Heart right ventricle (tissue), 16 donors: ENCODE measurements around the gene TXNL4B. TPM values are rescaled to one million over a fixed set of nuclear protein-coding genes. Genes with fewer than 3 reads are reported as not detected.

ENCODE experiments used
- ATAC-seq, 8 donors: fragments of 200-7000 bp; cut with Tn5 transposase; one replicate each; pipeline ENCODE4 v1.9.1; 2020; ENCODE audit warnings: mild to moderate bottlenecking in 8 of 8, moderate library complexity in 8 of 8, moderate number of reproducible peaks in 1 of 8
- DNase-seq, 2 donors: peaks; one replicate each; pipeline ENCODE4 v3.0.0-alpha.2; 2020
- H3K27ac ChIP-seq, 10 donors: fragments of 200-600 bp; sonication (generic) in 2 of 10; one replicate each; pipeline versions ENCODE4 v1.5.0 to v1.8.0; 2020 to 2022; ENCODE audit warnings: mild to moderate bottlenecking in 3 of 10
- H3K27me3 ChIP-seq, 7 donors: fragments of 200-600 bp; one replicate each; pipeline ENCODE4 v1.8.0; 2021 to 2022; ENCODE audit warnings: mild to moderate bottlenecking in 2 of 7
- H3K36me3 ChIP-seq, 9 donors: fragments of 200-600 bp; sonication (generic) in 1 of 9; one replicate each; pipeline versions ENCODE4 v1.5.0 to v1.8.0; 2020 to 2022; ENCODE audit warnings: mild to moderate bottlenecking in 2 of 9
- H3K4me1 ChIP-seq, 9 donors: fragments of 200-600 bp; sonication (generic) in 1 of 9; one replicate each; pipeline versions ENCODE4 v1.5.0 to v1.8.0; 2020 to 2022; ENCODE audit warnings: mild to moderate bottlenecking in 4 of 9
- H3K4me3 ChIP-seq, 10 donors: fragments of 200-600 bp; sonication (generic) in 2 of 10; one replicate each; pipeline versions ENCODE4 v1.5.0 to v1.8.0; 2020 to 2022; ENCODE audit warnings: mild to moderate bottlenecking in 7 of 10, moderate library complexity in 2 of 10
- H3K9me3 ChIP-seq, 11 donors: fragments of 200-600 bp in 10 of 11; sonication (generic) in 2 of 11; one replicate each; pipeline versions ENCODE4 v1.5.0 to v1.8.0; 2013 to 2022; ENCODE audit warnings: mild to moderate bottlenecking in 2 of 11, control low read depth in 1 of 11, moderate library complexity in 1 of 11
- WGBS, 2 donors: extraction: QIAGEN DNeasy Blood & Tissue Kit; methylation state at CpG; one replicate each; pipeline ENCODE4 v1.1.7; 2013; ENCODE audit warnings: inconsistent platforms in 1 of 2; 5-methylcytosine and 5-hydroxymethylcytosine counted together
- intact Hi-C, 10 donors: fragments of 100-400 bp; cut with DNase I; formaldehyde crosslinking; loops; one replicate each; pipeline versions ENCODE4 v1.11.1 to v1.14.2; 2022
- polyA plus RNA-seq, 2 donors: library from polyadenylated mRNA; stranded (reverse); fragments of 200-250 nt; gene quantifications; one replicate each; pipeline ENCODE4 v1.2.3, GENCODE V29; 2013
- total RNA-seq, 10 donors: library from RNA; stranded (reverse); fragmentation: NEBNext Ultra II Directional in 3 of 10; extraction: Animal tissue kit (Norgen Biotek cat#: 25700) in 3 of 10; gene quantifications; one replicate each; pipeline versions ENCODE4 v1.2.1 to v1.2.4, GENCODE V29; 2021 to 2023
- TF ChIP-seq, protein P1 (sequence below), 9 donors: fragments of 200-600 bp; sonication (generic) in 2 of 9; IDR thresholded peaks; one replicate each; pipeline versions ENCODE4 v1.5.0 to v1.8.0; 2021 to 2022; ENCODE audit warnings: antibody characterized with exemption in 9 of 9, mild to moderate bottlenecking in 5 of 9, moderate library complexity in 1 of 9
- donor health status: Arrhythmogenic right ventricular cardiomyopathy.
- donor health status: ischemic (EF 13 %, LVEDD 7.1; RV severe dilation, severe dysfunction).
- donor health status: healthy with polysubstance abuse.
- donor health status: DM: no; HTN: yes; CAD: no.
- donor health status: DM: no; HTN: no; CAD: no.
- donor health status: ischemic (EF 25% LVEDD 6.9; RV normal size, moderate dysfunction).
- donor health status: ischemic (EF 25% LVEDD 5.7; RV mildly dilated, moderate dysfunction).
- donor health status: healthy.
- donor health status: DM: yes; HTN: yes; CAD: no.
- donor health status: Ischemic cardiomyopathy.
- donor health status: ischemic (EF 35%, LVEDD 5.7; RV mildly dilated, moderate dysfunction).
- donor health status: nonischemic (EF 11% LVEDD 7.7; RV severe dilation, severe dysfunction).
- donor health status: DM: yes; HTN: yes; CAD: no.
- donor health status: PGD.
- donor health status: ischemic (EF 29% LVEDD 5.4; RV normal size, mild dysfunction).
- donor health status: nonischemic (EF 23%, LVEDD 6.1; RV moderate dilation, normal function).

TXNL4B gene
- total and polyA plus RNA-seq, 12 donors = 3.2 to 11.7 (median 5.9) TPM

DNA sequence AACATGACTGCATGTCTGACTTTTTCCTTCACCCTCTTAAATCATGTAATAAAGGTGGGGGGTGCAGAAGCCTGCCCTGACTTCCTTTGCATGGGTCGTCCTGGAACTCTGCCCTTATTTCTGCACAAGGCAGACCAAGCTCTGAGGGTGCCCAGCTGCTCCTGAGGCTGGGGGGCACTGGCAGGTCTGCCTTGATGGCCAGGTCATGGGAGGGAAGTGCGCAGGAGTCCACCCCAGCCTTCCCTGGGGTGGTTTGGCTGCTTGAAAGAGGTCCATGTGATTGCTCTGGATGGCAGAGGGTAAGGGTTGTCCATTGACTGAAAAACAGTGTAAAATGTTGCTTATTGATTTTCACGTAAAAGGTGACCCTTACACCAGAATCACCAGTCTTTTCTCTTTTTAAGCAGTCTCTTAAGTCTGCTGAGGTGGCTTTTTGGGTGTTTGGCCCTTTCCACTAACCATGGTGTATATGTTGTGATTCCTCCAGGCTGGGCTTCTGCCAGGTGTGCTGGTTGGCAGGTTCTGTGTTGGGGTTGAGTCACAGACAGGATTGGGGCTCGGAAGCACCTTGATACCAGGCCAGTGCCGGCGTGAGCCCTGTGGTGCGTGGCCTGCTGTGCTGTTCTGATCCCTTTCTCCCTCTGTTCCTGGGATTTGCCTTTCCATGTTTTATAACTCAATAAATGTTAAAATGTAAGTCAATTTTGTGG is 19.6 kb upstream of the TXNL4B start:
- Histone ChIP-seq H3K27ac (no peak overlapping the region), H3K4me1 (peaks cover 0 to 3% (median 0%) of the 10 kb centered on the region in 9 donors), H3K36me3 (peaks cover 0 to 60% (median 45%) of the 10 kb centered on the region in 9 donors), H3K9me3 (peaks cover 0 to 8% (median 0%) of the 10 kb centered on the region in 11 donors), H3K4me3 (no peak overlapping the region), H3K27me3 (no peaks in the 10 kb centered on the region)
- no peak for DNase-seq
- intact Hi-C loops = no loop called here
- TF ChIP-seq, protein P1, sequence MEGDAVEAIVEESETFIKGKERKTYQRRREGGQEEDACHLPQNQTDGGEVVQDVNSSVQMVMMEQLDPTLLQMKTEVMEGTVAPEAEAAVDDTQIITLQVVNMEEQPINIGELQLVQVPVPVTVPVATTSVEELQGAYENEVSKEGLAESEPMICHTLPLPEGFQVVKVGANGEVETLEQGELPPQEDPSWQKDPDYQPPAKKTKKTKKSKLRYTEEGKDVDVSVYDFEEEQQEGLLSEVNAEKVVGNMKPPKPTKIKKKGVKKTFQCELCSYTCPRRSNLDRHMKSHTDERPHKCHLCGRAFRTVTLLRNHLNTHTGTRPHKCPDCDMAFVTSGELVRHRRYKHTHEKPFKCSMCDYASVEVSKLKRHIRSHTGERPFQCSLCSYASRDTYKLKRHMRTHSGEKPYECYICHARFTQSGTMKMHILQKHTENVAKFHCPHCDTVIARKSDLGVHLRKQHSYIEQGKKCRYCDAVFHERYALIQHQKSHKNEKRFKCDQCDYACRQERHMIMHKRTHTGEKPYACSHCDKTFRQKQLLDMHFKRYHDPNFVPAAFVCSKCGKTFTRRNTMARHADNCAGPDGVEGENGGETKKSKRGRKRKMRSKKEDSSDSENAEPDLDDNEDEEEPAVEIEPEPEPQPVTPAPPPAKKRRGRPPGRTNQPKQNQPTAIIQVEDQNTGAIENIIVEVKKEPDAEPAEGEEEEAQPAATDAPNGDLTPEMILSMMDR (IDR thresholded peaks at IDR 0.05) = no peak
- peak in 4 of 8 donors; percentile 18 to 42 (median 26) for ATAC-seq
- WGBS, 2 donors = 88 to 92% methylated on average over 7 of the region's 7 CpGs

DNA sequence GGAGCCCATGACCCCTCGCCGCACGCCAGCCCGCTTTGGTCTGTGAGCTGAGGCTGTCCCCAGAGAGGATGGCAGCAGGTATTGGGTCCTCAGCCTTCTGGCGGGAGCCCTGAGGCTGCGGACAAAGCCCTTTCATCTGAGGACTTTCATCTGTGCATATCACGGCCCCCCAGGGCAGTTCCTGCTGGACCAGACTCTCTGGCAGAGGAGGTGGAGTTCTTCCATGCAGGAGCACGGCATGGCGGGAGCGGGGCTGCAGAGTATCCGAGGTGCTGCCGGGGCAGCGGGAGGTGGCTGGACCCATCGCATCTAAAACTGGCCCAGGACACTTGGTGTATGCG is 19.0 kb upstream of the TXNL4B start:
- Histone ChIP-seq H3K4me1 (peaks cover 0 to 3% (median 0%) of the 10 kb centered on the region in 9 donors), H3K27ac (no peak overlapping the region), H3K9me3 (peaks cover 0 to 8% (median 0%) of the 10 kb centered on the region in 11 donors), H3K4me3 (no peak overlapping the region), H3K36me3 (peaks cover 3 to 66% (median 52%) of the 10 kb centered on the region in 9 donors), H3K27me3 (no peaks in the 10 kb centered on the region)
- 93% methylated on average over 15 of the region's 15 CpGs for WGBS, 2 donors
- TF ChIP-seq, protein P1 (IDR thresholded peaks at IDR 0.05) = no peak
- intact Hi-C loops = no loop called here
- peak in 3 of 8 donors; percentile 16 to 39 (median 31) for ATAC-seq
- DNase-seq = no peak

DNA sequence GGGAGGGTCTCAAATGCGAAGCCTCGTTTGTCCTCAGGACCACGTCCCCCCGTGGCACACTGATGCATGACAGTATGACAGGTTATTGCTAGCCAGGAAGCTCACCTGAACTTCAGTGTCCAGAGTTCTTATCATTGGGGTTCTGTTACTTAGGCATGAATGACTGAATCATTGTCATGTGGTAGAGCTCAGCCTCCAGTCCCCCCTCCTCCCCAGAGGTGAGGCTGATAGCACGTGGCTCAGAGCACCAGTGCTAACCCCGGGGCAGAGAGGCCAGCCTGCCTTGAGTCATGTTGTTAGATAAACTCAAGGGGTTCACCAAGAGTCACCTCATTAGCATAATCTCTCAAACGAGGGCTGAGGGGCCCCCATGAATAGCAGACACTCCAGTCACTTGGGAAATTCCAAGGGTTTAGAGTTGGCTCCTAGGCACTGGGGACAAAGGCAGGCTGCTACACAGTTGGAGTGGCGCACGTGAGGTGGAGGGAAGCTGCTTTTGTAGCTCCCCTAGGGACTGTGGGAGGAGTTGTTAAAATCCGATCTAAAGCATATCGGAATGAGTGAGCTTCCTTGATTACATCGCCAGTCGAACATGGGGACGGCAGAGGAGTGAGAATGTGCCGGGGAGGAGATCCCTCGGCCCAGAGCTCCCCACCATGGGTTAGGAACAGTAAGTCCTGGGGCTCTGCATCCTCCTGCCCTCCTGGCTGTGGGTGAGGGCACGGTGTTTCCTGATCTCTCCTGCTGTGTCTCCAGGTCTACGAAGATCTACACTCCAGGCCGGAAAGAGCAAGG is 18.4 kb upstream of the TXNL4B start:
- ATAC-seq (peak in 1 of 8 donors; percentile 23), DNase-seq (no peak)
- TF ChIP-seq, protein P1 (IDR thresholded peaks at IDR 0.05) = no peak
- peaks cover 0 to 3% (median 0%) of the 10 kb centered on the region in 9 donors for H3K4me1 ChIP-seq
- H3K9me3 ChIP-seq = peaks cover 0 to 8% (median 0%) of the 10 kb centered on the region in 11 donors
- H3K27me3 ChIP-seq = no peaks in the 10 kb centered on the region
- no peak overlapping the region for H3K4me3 ChIP-seq
- intact Hi-C loops = no loop called here
- 77 to 82% methylated on average over 19 of the region's 19 CpGs for WGBS, 2 donors
- H3K27ac ChIP-seq = no peak overlapping the region
- peaks cover 3 to 72% (median 57%) of the 10 kb centered on the region in 9 donors for H3K36me3 ChIP-seq
